GM19328 (cell line): Measurements from ENCODE around the gene PANK3.

Experiments used
- ATAC-seq: cut with Tn5 transposase; IDR thresholded peaks from one replicate; pipeline ENCODE4 v1.9.1; 2021; ENCODE audit warnings: mild to moderate bottlenecking, moderate library complexity; ENCODE audit not compliant: unreplicated experiment

PANK3 gene

DNA sequence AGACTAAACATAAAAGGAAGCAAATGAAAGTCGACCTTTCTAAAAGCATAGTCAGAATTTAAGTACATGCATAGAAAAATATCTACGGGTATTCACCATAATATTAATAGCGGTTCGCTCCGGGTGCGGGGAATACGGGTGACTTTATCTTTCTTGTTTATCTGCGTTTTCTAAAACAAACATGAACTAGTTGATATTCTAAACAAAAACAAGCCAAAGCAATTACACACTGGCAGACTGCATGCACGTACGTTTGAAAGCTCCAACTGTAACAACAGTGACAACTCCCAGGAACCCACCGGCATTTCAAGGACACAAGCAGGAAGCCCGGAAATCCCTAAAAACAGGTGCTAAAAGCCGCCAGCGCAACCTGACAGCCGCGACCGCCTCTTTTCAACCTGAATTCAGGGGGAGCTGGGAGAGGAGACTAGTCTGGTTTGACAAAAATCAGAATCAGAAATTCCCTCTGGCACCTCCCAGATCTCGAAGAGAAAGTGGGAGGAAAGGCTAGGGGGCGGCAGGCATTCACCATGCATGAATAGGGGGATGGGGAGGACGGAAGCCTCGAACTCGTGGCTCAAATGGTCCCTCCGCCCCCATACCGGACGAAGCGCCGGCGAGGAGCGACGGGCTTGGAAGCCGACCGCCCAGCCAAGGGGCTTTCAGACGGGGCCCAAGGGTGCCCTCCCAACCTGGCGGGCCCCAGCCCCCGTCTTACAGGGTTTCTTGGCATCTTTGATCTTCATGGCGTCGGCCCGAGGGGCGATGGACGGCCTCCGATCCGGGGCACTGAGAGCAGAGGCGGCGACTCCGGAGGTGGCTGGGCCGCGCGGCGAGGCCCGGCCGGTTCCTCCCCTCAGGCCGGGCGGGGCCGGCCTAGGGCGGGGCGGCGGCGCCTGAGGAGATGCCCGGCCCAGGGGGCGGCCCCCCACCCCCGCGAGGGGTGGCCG lies at the start of gene PANK3:
Gene PANK3 (minus strand): TSS at position 831 of the 950 bp plus-strand sequence. CDS start 85 bp downstream, at position 746.
- peak; percentile 57 for ATAC-seq

DNA sequence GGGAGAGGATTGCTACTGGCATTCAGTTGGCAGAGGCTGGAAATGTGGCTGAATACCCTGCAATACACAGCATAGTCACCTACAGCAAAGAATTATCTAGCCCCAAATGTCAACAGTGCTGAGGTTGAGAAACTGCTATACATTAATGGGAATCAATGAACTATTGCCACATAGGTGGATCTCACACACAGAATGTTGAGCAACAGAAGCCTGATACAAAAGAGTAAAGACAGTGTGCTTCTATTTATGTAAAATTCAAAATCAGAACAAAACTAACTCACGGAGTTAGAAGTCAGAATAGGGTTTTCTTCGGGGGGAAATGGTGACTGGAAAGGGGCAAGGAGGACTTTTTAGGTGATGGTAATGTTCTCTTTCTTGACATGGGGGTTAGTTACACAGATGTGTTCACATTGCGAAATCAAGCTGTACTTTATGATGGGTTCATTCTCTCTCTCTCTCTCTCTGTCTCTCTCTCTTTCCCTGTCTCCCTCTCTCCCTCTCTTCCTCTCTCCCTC lies 45.7 kb upstream of the PANK3 start:
- ATAC-seq, result no peak

- no peak for ATAC-seq
Measured at GRCh38 chr5:168620807-168621206, 41.6 kb upstream of the PANK3 start.

GRCh38 chr5:168614661-168615060 lies 35.5 kb upstream of the PANK3 start:
- no peak for ATAC-seq

DNA sequence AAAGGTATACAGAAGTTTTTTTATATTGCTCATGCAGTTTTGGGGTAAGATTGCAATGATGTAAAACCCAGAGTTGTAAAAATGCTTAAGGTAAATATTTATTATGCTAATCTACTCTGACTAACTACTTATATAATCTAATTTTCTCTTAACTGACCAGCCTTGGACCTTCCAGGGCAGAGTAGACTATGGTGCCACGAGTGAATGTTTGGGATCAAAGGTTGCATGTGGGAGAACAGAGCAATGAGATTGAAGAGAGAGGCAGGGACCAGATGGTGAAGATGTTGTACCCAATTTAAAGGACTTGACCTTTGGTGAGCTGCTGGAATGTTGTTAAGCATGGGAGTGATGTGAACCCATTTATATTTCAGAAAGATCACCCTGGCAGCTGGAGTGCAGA lies 34.8 kb upstream of the PANK3 start:
- no peak for ATAC-seq

DNA sequence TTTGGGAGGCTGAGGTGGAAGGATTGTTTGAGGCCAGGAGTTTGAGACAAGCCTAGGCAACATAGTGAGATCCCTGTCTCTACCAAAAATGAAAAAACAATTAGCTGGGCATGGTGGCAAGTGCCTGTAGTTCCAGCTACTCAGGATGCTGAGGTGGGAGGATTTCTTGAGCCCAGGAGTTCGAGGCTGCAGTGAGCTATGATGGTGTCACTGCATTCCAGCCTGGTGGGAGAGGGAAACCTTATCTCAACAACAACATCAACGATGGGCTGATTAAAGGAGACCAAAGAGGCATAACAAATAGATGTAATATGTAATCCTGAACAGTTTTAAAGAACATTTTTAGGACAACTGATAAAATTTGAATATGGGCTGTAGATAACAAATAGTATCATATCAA lies 34.2 kb upstream of the PANK3 start:
- no peak for ATAC-seq

- no peak for ATAC-seq
Measured at GRCh38 chr5:168612996-168613395, 33.8 kb upstream of the PANK3 start.

DNA sequence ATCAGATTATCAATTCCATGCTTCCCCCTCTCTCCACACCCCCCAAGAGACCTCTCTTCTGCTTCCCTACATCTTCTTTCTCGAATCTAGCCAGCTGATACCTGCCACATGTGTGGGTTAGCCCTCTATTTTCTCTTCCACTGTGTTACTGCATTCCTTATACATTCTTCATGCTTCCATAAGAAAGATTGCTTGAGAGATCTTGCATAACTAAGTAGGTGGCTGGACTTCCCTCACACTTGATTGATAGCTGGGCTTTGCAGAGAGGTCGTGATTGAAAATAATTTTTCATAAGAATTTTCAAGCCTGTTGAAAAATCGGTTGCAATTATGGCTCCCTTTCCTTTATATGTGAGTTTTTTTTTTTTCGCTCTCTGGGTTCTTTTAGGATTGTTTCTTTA lies 33.0 kb upstream of the PANK3 start:
- no peak for ATAC-seq

GRCh38 chr5:168611165-168611564 lies 32.0 kb upstream of the PANK3 start:
- ATAC-seq, result no peak

- no peak for ATAC-seq
Measured at GRCh38 chr5:168609806-168610482, 30.8 kb upstream of the PANK3 start.

DNA sequence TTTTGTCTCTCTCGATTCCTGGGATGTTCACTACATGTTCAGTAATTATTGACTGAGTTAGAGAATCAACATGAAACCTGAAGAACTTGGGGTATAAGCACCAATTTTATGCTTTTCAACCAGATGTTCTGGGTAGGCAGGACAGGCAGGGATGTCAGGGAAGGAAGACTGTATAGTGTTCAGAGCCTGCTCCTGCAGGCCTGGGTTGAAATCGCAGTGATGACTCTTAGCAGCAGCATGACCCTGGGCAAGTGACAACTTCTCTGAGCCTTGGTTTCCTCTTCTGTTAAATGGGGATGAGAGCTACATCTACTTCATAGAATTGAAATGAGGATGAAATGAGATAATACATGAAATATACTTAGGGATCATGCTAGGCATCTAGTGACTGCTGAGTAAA lies 29.7 kb upstream of the PANK3 start:
- ATAC-seq, result no peak

DNA sequence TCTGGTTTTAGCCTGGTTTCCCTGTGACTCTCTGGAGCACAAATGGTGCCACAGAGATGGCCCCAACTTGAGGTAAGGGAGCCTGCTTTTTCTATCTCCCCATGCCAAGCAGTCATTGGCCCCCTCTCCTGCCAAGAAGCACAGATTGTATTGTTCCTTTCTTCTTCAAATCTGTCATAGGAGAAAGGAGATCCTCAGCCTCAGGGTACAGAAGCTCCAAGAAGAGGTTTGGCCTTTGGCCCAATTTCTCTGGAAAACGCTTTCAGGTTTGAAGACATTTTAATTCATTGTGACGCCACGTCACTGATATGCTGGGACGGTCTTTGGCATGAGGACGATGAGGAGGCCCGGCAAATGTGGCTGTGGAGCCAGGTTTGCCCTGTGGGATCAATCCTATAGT lies 29.2 kb upstream of the PANK3 start:
- no peak for ATAC-seq

DNA sequence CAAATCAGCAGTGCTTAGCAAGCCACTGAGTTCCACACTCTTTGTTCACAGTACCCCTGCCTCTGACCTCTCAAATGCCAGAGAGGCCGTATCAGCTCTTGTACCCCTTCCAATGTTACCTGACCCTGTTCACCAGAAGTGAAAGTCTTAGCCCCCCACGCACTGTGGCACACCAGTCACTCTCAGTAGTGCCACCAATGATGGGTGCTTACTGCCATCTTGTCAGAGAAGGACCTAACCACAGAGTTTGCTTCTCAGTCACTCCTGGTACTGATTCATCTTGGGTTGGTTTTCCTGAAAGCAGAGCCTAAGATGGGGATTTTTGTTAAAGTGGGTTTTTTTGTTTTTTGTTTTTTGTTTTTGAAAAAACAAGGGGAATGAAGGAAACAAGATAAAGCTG lies 28.8 kb upstream of the PANK3 start:
- ATAC-seq, result no peak

DNA sequence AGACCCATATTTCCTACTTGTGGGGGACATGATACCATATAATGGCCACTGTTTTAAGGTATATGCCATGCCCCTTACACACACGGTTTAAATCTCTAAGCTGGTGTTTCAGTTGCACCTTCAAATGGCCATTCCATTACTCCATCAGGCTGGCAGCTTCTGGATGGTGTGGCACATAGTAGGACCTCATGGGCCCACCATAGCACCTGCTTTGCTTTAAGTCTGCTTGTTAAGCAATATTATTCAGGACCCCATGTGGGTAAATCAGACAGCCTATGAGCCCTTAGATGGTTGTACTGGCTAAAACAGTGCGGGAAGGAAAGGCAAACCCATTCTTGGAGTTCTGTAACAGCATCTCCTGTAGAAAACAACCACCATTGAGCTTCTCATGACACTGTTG lies 27.4 kb upstream of the PANK3 start:
- no peak for ATAC-seq

GRCh38 chr5:168604436-168604835 lies 25.3 kb upstream of the PANK3 start:
- ATAC-seq, result no peak

- no peak for ATAC-seq
Measured at GRCh38 chr5:168603746-168604145, 24.6 kb upstream of the PANK3 start.

DNA sequence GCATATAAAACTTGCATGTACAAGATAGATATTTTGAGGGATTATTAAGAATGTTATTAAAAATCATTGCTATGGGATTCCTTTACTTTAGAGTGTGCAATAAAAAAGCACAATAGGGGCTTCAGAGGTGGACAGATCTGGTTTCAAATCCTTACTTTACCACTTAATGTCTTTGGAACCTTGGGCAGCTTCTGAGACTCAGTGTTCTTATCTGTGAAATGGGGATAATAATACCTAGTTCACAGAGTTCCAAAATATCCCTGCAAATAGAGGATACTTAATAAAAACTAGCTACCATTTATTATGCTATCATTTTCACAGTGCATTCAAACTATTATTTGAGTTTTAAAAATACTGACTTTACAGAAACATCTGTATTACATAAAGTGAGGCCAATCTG lies 23.3 kb upstream of the PANK3 start:
- ATAC-seq, result no peak

- ATAC-seq, result no peak
Measured at GRCh38 chr5:168601972-168602371, 22.8 kb upstream of the PANK3 start.

DNA sequence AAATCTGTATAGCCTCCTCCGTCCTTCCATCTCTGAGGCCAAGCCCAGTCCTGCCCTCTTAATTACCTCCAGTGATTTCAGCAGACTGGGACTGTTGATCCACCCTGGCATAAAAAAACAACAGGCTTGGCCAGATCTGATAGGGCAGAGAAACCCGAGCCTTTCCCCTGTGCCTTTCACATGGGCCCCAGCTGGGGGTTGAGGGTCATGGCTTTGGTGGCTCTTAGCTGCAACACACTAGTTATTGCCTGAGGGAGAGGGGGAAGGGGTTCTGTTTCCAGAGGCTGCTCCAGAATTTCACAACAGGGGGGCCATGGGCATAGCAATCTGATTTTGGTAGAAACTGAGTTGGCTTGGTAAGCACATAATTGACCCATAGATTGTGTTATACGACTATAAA lies 21.2 kb upstream of the PANK3 start:
- ATAC-seq, result no peak

DNA sequence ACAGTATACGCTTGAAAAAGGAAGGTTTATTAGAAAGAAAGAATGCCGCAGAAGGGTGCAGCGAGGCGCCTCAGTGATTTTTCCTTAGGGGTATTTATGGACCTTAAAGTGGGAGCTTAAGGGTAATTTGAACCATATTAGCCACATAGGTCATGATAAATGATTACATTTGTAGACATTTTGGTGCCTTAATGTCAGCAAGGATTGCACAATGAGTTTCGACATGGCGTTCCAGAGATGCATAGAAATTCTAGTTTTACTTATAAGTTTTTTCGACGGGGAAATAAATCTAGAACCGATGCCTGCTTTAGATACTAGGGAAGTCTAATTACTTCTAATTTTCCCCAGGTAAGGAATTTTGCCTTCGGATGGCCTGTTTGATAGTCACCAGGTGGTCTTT lies 20.7 kb upstream of the PANK3 start:
- ATAC-seq, result no peak

DNA sequence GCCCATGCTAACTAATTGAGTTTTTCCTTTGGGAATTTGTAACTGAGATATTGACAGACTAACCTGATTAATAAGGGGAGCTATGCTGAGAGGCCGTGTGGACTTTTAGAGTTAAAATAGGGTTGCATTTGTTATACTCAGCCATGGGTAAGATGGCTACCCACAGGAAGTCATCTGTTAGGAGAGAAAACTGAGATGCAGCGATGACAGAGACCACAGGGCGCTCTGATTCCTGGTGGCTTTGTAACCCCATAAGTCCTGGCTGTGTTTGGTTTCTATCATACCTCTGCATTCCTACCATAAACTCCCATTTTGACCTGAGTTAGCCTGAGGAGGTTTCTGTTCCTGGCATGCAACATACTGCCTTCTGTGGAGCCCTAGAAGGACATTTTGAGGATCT lies 19.5 kb upstream of the PANK3 start:
- no peak for ATAC-seq

GRCh38 chr5:168596927-168597326 lies 17.8 kb upstream of the PANK3 start:
- no peak for ATAC-seq
